GM12878 (cell line): Measurements from ENCODE around the gene CTIF. TPM values are rescaled to one million over a fixed set of nuclear protein-coding genes. Genes with fewer than 3 reads are reported as not detected.

Experiments used
- ATAC-seq: fragments of 200-7000 bp; cut with Tn5 transposase; 3 replicates; pipeline ENCODE4 v1.9.1; 2020; ENCODE audit warnings: mild to moderate bottlenecking, moderate library complexity
- BruUV-seq: library from RNA; stranded (reverse); fragments of 400-500 nt; replicated peaks from 2 replicates; lab custom pipeline; 2021; lab: Mats Ljungman, UMichigan
- CTCF ChIA-PET: fragments of 300-600 bp; sonication (Branson Sonifier 250); formaldehyde crosslinking; extraction: SDS; loops from one replicate; lab custom pipeline; 2021; ENCODE audit warnings: inconsistent platforms; lab: Yijun Ruan, JAX
- POLR2A ChIA-PET: fragments of 350-600 bp; formaldehyde crosslinking; extraction: SDS; loops from one replicate; lab custom pipeline; 2021; ENCODE audit warnings: inconsistent platforms; lab: Charles Lee
- RAD21 ChIA-PET: fragments of 300-600 bp; sonication (Branson Sonifier 250); formaldehyde crosslinking; loops from one replicate; lab custom pipeline; 2023; ENCODE audit warnings: antibody characterized with exemption; ENCODE audit not compliant: unreplicated experiment; lab: Charles Lee
- SMC1A ChIA-PET: fragments of 300-600 bp; sonication (Branson Sonifier 250); formaldehyde crosslinking; loops from one replicate; lab custom pipeline; 2023; ENCODE audit not compliant: unreplicated experiment, uncharacterized antibody; lab: Charles Lee
- DNase-seq: peaks from one replicate; pipeline ENCODE4 v3.0.0-alpha.2; 2011; ENCODE audit warnings: low read depth, low spot score
- FAIRE-seq: peaks from 3 replicates; lab custom pipeline; 2011; peaks lifted over from hg19 to GRCh38; lab: Jason Lieb, UNC
- H2AFZ ChIP-seq: 2 replicates; pipeline ENCODE4 v1.6.0; 2011; ENCODE audit warnings: low read depth, low read length, control low read depth; ENCODE audit not compliant: control insufficient read depth
- H3K27ac ChIP-seq: 2 replicates; pipeline ENCODE4 v1.5.1; 2011; ENCODE audit warnings: control low read depth; ENCODE audit not compliant: control insufficient read depth, insufficient read depth
- H3K27me3 ChIP-seq, 2 experiments: replicated peaks in 1 of 2; 2 replicates each; pipeline versions ENCODE4 v1.6.0 to v1.6.1; 2011; ENCODE audit warnings: low read length in 1 of 2; ENCODE audit not compliant: control insufficient read depth in 2 of 2, insufficient read depth in 2 of 2
- H3K36me3 ChIP-seq, 2 experiments: 2 replicates each; pipeline ENCODE4 v1.5.1; 2011; ENCODE audit warnings: low read length in 1 of 2; ENCODE audit not compliant: control insufficient read depth in 2 of 2, insufficient read depth in 2 of 2
- H3K4me1 ChIP-seq: 2 replicates; pipeline ENCODE4 v1.6.1; 2011; ENCODE audit warnings: mild to moderate bottlenecking, low read length, moderate library complexity, mixed read lengths; ENCODE audit not compliant: control insufficient read depth, insufficient read depth
- H3K4me2 ChIP-seq: 2 replicates; pipeline ENCODE4 v1.6.0; 2011; ENCODE audit warnings: control low read depth; ENCODE audit not compliant: control insufficient read depth, insufficient read depth
- H3K4me3 ChIP-seq: fragments of 200-600 bp; sonication (generic); 2 replicates; pipeline ENCODE4 v1.5.1; 2016
- H3K79me2 ChIP-seq: 2 replicates; pipeline ENCODE4 v1.6.0; 2011; ENCODE audit warnings: low read length; ENCODE audit not compliant: control insufficient read depth, insufficient read depth
- H3K9ac ChIP-seq: 2 replicates; pipeline ENCODE4 v1.8.0; 2011; ENCODE audit warnings: low read length, control low read depth, mixed read lengths; ENCODE audit not compliant: control insufficient read depth, insufficient read depth
- H3K9me3 ChIP-seq: replicated peaks from 3 replicates; pipeline ENCODE4 v1.5.1; 2011; ENCODE audit warnings: mild to moderate bottlenecking, low read length; ENCODE audit not compliant: control insufficient read depth, insufficient read depth
- H4K20me1 ChIP-seq: 2 replicates; pipeline ENCODE4 v1.6.0; 2011; ENCODE audit not compliant: control insufficient read depth, insufficient read depth
- BACH1 ChIP-seq: fragments of 450-650 bp; IDR thresholded peaks from 2 replicates; pipeline ENCODE4 v1.6.1; 2017; ENCODE audit warnings: mild to moderate bottlenecking, borderline replicate concordance
- CREM ChIP-seq: IDR thresholded peaks from 2 replicates; pipeline ENCODE4 v1.6.1; 2014; ENCODE audit warnings: antibody characterized with exemption, low read depth
- CUX1 ChIP-seq: IDR thresholded peaks from 2 replicates; pipeline ENCODE4 v1.6.1; 2012; ENCODE audit warnings: improper control_type of control experiment, low read depth, low read length; ENCODE audit not compliant: insufficient replicate concordance
- ELK1 ChIP-seq: IDR thresholded peaks from 2 replicates; pipeline ENCODE4 v1.6.1; 2012; ENCODE audit warnings: low read depth, low read length, improper control_type of control experiment
- ETV6 ChIP-seq, 2 experiments: fragments of 450-650 bp in 1 of 2; IDR thresholded peaks in 1 of 2; conservative IDR thresholded peaks in 1 of 2; 2 replicates each; pipeline ENCODE4 v1.6.1; 2014; ENCODE audit warnings: antibody characterized with exemption in 1 of 2, borderline replicate concordance in 1 of 2, low read depth in 1 of 2, mild to moderate bottlenecking in 1 of 2, moderate library complexity in 1 of 2
- HCFC1 ChIP-seq: fragments of 150-350 bp; IDR thresholded peaks from 2 replicates; pipeline ENCODE4 v1.6.1; 2014; ENCODE audit warnings: low read length
- IKZF2 ChIP-seq, 2 experiments: fragments of 450-650 bp; IDR thresholded peaks; 2 replicates each; pipeline ENCODE4 v1.6.1; 2017; ENCODE audit warnings: mild to moderate bottlenecking in 2 of 2, moderate library complexity in 2 of 2
- LARP7 ChIP-seq: fragments of 450-650 bp; IDR thresholded peaks from 2 replicates; pipeline ENCODE4 v1.6.1; 2017; ENCODE audit warnings: mild to moderate bottlenecking
- MLLT1 ChIP-seq: fragments of 450-650 bp; IDR thresholded peaks from 2 replicates; pipeline ENCODE4 v1.6.1; 2016; ENCODE audit warnings: mild to moderate bottlenecking
- NRF1 ChIP-seq: conservative IDR thresholded peaks from 2 replicates; pipeline ENCODE4 v1.6.1; 2011; ENCODE audit warnings: mild to moderate bottlenecking, low read depth, low read length, improper control_type of control experiment
- RAD51 ChIP-seq: fragments of 450-650 bp; IDR thresholded peaks from 2 replicates; pipeline ENCODE4 v1.6.1; 2016; ENCODE audit warnings: moderate library complexity, mild to moderate bottlenecking, inconsistent platforms
- SPI1 ChIP-seq: IDR thresholded peaks from 2 replicates; pipeline ENCODE4 v1.6.1; 2011; ENCODE audit warnings: low read depth, mild to moderate bottlenecking, low read length, moderate library complexity, borderline replicate concordance; ENCODE audit not compliant: insufficient read depth
- SREBF2 ChIP-seq: IDR thresholded peaks from 2 replicates; pipeline ENCODE4 v1.6.1; 2012; ENCODE audit warnings: mild to moderate bottlenecking, low read length
- SUZ12 ChIP-seq: fragments of 200-600 bp; sonication (generic); IDR thresholded peaks from one replicate; pipeline ENCODE4 v1.6.1; 2018; ENCODE audit warnings: antibody characterized with exemption, mild to moderate bottlenecking; ENCODE audit not compliant: unreplicated experiment
- YY1 ChIP-seq: IDR thresholded peaks from 2 replicates; pipeline ENCODE4 v1.6.1; 2011; ENCODE audit warnings: low read depth, mild to moderate bottlenecking, low read length
- ZNF622 ChIP-seq: fragments of 450-650 bp; IDR thresholded peaks from 2 replicates; pipeline ENCODE4 v1.6.1; 2017; ENCODE audit warnings: mild to moderate bottlenecking, inconsistent platforms
- ZZZ3 ChIP-seq: IDR thresholded peaks from 2 replicates; pipeline ENCODE4 v1.6.1; 2011; ENCODE audit warnings: low read depth; ENCODE audit not compliant: control insufficient read depth, insufficient read length
- whole genome bisulfite sequencing: methylation state at CpG from one replicate; pipeline ENCODE4 v1.1.6; 2016; ENCODE audit warnings: low lambda C conversion rate; ENCODE audit not compliant: insufficient replicate concordance, insufficient coverage; ENCODE audit errors: missing lambda C conversion rate; 5-methylcytosine and 5-hydroxymethylcytosine counted together
- in situ Hi-C: fragments of 300-500 bp; cut with MboI; formaldehyde crosslinking; loops from 9 replicates; pipeline ENCODE4 v1.14.3; 2018; ENCODE audit warnings: mixed read lengths
- intact Hi-C: fragments of 100-400 bp; cut with micrococcal nuclease; formaldehyde crosslinking; loops from one replicate; pipeline ENCODE4 v1.14.2; 2022; ENCODE audit not compliant: unreplicated experiment
- polyA plus RNA-seq, 11 experiments: library from polyadenylated mRNA; depleted of rRNA in 4 of 11; unstranded in 6 of 11; stranded (reverse) in 5 of 11; fragments of >200 nt; fragmentation: Nextera tagmentation in 4 of 11; fragmentation: Illumina TruSeq in 1 of 11; extraction: Ambion mirVana in 4 of 11; extraction: Trizol in 1 of 11; gene quantifications; 1 replicate in 1 of 11; 2 replicates in 10 of 11; pipeline versions ENCODE4 v1.2.1 to v1.2.3, GENCODE V29; 2011 to 2016; ENCODE audit warnings: inconsistent platforms in 2 of 11, missing spikeins in 2 of 11, low read depth in 1 of 11
- total RNA-seq, 4 experiments: library from RNA; depleted of rRNA in 3 of 4; stranded (reverse); fragments of >200 nt in 3 of 4; fragmentation: Illumina TruSeq in 1 of 4; extraction: Trizol in 1 of 4; gene quantifications; 2 replicates each; pipeline versions ENCODE4 v1.2.1 to v1.2.3, GENCODE V29; 2013 to 2021

CTIF gene
- total and polyA plus RNA-seq, 10 of the 15 experiments (the other 5 are each of a cell fraction or from before 2014, with no cell fraction given): 0.06 to 11.6 (median 2.5) TPM

- H4K20me1 ChIP-seq: no peaks in the 10 kb centered on the region
- TF ChIP-seq CREM (no peak), ETV6 (conservative IDR thresholded peaks at IDR 0.05 in 1 of 2, IDR thresholded peaks at IDR 0.05 in 1 of 2; ENCODE audit: borderline replicate concordance in 1 of 2, low read depth in 1 of 2) (no peak), MLLT1 (no peak), RAD51 (no peak), ELK1 (no peak), YY1 (no peak), ZZZ3 (no peak), HCFC1 (no peak), ZNF622 (no peak), IKZF2 (IDR thresholded peaks at IDR 0.05) (no peak), SUZ12 (no peak), SREBF2 (no peak), CUX1 (no peak), LARP7 (no peak), BACH1 (no peak), SPI1 (no peak), NRF1 (no peak)
These were observed 366.1 kb downstream of the CTIF start for GRCh38 chr18:48904847-48905394.

More at GRCh38 chr18:48904847-48905394, 366.1 kb downstream of the CTIF start:
- peaks cover 2% of the 10 kb centered on the region for H3K9me3 ChIP-seq
- RAD21 ChIA-PET: no interaction called here
- ATAC-seq: no peak
- DNase-seq: no peak
- 36% methylated on average over 3 of the region's 3 CpGs for WGBS
- no peak overlapping the region for H3K9ac ChIP-seq
- H3K27me3 ChIP-seq: no peaks in the 10 kb centered on the region
- no peaks in the 10 kb centered on the region for H3K36me3 ChIP-seq
- no peak overlapping the region for H3K27ac ChIP-seq
- H3K4me2 ChIP-seq: no peak overlapping the region
- CTCF ChIA-PET: interaction anchor here (0.5 kb wide), 1 partner anchor 65 kb away, joined by 3 read pairs; no protein-coding TSS in a partner anchor
- H3K4me3 ChIP-seq: no peak overlapping the region
- FAIRE-seq: no peak
- SMC1A ChIA-PET: no interaction called here
- no peak overlapping the region for H2AFZ ChIP-seq
- no peaks in the 10 kb centered on the region for H3K4me1 ChIP-seq
- no TSS peak for BruUV-seq
- in situ Hi-C loops (no loop called here), intact Hi-C loops (no loop called here)
- POLR2A ChIA-PET: interaction anchor here (0.7 kb wide), 1 partner anchor 11 kb away, joined by 3 read pairs; no protein-coding TSS in a partner anchor
- H3K79me2 ChIP-seq: no peaks in the 10 kb centered on the region
